Keratinocyte (primary cell): ENCODE measurements around the gene CKS1B. TPM values are rescaled to one million over a fixed set of nuclear protein-coding genes. Genes with fewer than 3 reads are reported as not detected.

ENCODE experiments used
- DNase-seq: peaks from one replicate; pipeline ENCODE4 v3.0.0-alpha.2; 2011; ENCODE audit warnings: low read depth, missing footprints, low spot score
- FAIRE-seq: peaks from 2 replicates; lab custom pipeline; 2011; peaks lifted over from hg19 to GRCh38; lab: Jason Lieb, UNC
- H2AFZ ChIP-seq: 2 replicates; pipeline ENCODE4 v1.6.0; 2012; ENCODE audit warnings: low read length, control low read depth, inconsistent platforms; ENCODE audit not compliant: control insufficient read depth
- H3K27ac ChIP-seq: 2 replicates; pipeline ENCODE4 v1.5.1; 2011; ENCODE audit warnings: low read length; ENCODE audit not compliant: control insufficient read depth, insufficient read depth
- H3K27me3 ChIP-seq: 3 replicates; pipeline ENCODE4 v1.6.0; 2011; ENCODE audit warnings: low read length; ENCODE audit not compliant: control insufficient read depth, insufficient read depth; ENCODE audit errors: extremely low read depth
- H3K36me3 ChIP-seq, 2 experiments: 2 replicates in 1 of 2; 3 replicates in 1 of 2; pipeline ENCODE4 v1.5.1; 2011; ENCODE audit warnings: low read length in 2 of 2, mild to moderate bottlenecking in 1 of 2; ENCODE audit not compliant: control insufficient read depth in 2 of 2, insufficient read depth in 2 of 2; ENCODE audit errors: extremely low read depth in 1 of 2
- H3K4me1 ChIP-seq: 3 replicates; pipeline ENCODE4 v1.5.1; 2011; ENCODE audit warnings: low read length; ENCODE audit not compliant: control insufficient read depth, insufficient read depth; ENCODE audit errors: extremely low read depth
- H3K4me2 ChIP-seq: 3 replicates; pipeline ENCODE4 v1.6.0; 2011; ENCODE audit warnings: low read depth, low read length; ENCODE audit not compliant: control insufficient read depth, insufficient read depth; ENCODE audit errors: extremely low read depth
- H3K4me3 ChIP-seq, 3 experiments: fragments of 200-600 bp in 1 of 3; sonication (generic) in 1 of 3; 2 replicates in 2 of 3; 3 replicates in 1 of 3; pipeline ENCODE4 v1.5.1; 2011 to 2016; ENCODE audit warnings: low read length in 3 of 3, mild to moderate bottlenecking in 3 of 3, control low read depth in 2 of 3, inconsistent platforms in 1 of 3, low read depth in 1 of 3, mixed read lengths in 1 of 3, mixed run types in 1 of 3, moderate library complexity in 1 of 3; ENCODE audit not compliant: control insufficient read depth in 2 of 3, insufficient read depth in 2 of 3; ENCODE audit errors: extremely low read depth in 1 of 3
- H3K79me2 ChIP-seq: 2 replicates; pipeline ENCODE4 v1.6.0; 2012; ENCODE audit warnings: low read length; ENCODE audit not compliant: control insufficient read depth, insufficient read depth
- H3K9ac ChIP-seq: 3 replicates; pipeline ENCODE4 v1.6.0; 2011; ENCODE audit warnings: low read length; ENCODE audit not compliant: control insufficient read depth, insufficient read depth; ENCODE audit errors: extremely low read depth
- H3K9me1 ChIP-seq: 3 replicates; pipeline ENCODE4 v1.6.0; 2011; ENCODE audit warnings: low read length; ENCODE audit not compliant: control insufficient read depth, insufficient read depth; ENCODE audit errors: extremely low read depth
- H3K9me3 ChIP-seq: 2 replicates; pipeline ENCODE4 v1.5.1; 2012; ENCODE audit warnings: low read depth, low read length; ENCODE audit not compliant: control insufficient read depth
- H4K20me1 ChIP-seq: 3 replicates; pipeline ENCODE4 v1.6.0; 2011; ENCODE audit warnings: low read length; ENCODE audit not compliant: control insufficient read depth, insufficient read depth; ENCODE audit errors: extremely low read depth
- EZH2 ChIP-seq: IDR thresholded peaks from one replicate; pipeline ENCODE4 v1.6.1; 2012; ENCODE audit warnings: inconsistent platforms, mild to moderate bottlenecking, low read length, moderate library complexity
- dilution Hi-C: fragments of 300-500 bp; cut with MboI; formaldehyde crosslinking; loops from one replicate; pipeline ENCODE4 v1.7.0; 2020; ENCODE audit warnings: low sequenced_read_pairs; ENCODE audit not compliant: extremely low pct_ligation_motif_present
- polyA plus RNA-seq, 5 experiments: library from polyadenylated mRNA; depleted of rRNA in 3 of 5; stranded (reverse) in 3 of 5; stranded (forward) in 1 of 5; unstranded in 1 of 5; fragments of >200 nt; gene quantifications; 1 replicate in 1 of 5; 2 replicates in 3 of 5; 3 replicates in 1 of 5; pipeline versions ENCODE4 v1.2.1 to v1.2.3, GENCODE V29; 2011 to 2012; ENCODE audit warnings: missing spikeins in 2 of 5, low read depth in 1 of 5, low replicate concordance in 1 of 5
- TF ChIP-seq, protein P1 (sequence below), 3 experiments: IDR thresholded peaks in 1 of 3; conservative IDR thresholded peaks in 1 of 3; optimal IDR thresholded peaks in 1 of 3; 2 replicates in 2 of 3; 3 replicates in 1 of 3; pipeline versions ENCODE3 to v1.5.1; 2011; ENCODE audit warnings: low read length in 3 of 3, mild to moderate bottlenecking in 3 of 3, moderate library complexity in 2 of 3, control low read depth in 1 of 3, inconsistent platforms in 1 of 3; ENCODE audit not compliant: insufficient read depth in 2 of 3; ENCODE audit errors: extremely low read depth in 1 of 3

Gene CKS1B
- polyA plus RNA-seq, 1 donor (not counting 4 experiments of a cell fraction or from before 2014, with no cell fraction given), result 300 TPM

DNA sequence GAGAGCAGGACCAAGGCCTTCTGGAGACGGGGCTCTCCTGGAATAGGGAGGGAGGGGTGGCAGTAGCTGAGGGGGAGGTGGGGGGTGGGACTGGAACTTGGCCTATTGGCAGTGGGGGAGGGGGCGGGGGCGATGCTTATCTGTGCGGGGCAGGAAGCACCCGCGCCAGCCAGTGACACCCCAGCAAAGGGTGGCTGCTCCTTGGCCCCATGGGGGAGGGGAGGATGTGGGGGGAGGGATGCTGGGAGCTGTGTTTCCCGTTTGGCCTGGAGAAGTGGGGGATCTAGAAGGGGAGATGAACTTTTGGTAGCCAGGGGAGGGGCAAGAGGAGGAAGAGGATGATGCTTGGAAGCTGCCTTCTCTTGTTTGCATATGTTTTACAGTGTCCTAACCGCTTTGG is 39.2 kb downstream of the CKS1B start:
- TF ChIP-seq, protein P1, sequence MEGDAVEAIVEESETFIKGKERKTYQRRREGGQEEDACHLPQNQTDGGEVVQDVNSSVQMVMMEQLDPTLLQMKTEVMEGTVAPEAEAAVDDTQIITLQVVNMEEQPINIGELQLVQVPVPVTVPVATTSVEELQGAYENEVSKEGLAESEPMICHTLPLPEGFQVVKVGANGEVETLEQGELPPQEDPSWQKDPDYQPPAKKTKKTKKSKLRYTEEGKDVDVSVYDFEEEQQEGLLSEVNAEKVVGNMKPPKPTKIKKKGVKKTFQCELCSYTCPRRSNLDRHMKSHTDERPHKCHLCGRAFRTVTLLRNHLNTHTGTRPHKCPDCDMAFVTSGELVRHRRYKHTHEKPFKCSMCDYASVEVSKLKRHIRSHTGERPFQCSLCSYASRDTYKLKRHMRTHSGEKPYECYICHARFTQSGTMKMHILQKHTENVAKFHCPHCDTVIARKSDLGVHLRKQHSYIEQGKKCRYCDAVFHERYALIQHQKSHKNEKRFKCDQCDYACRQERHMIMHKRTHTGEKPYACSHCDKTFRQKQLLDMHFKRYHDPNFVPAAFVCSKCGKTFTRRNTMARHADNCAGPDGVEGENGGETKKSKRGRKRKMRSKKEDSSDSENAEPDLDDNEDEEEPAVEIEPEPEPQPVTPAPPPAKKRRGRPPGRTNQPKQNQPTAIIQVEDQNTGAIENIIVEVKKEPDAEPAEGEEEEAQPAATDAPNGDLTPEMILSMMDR (optimal IDR thresholded peaks at IDR 0.05 in 1 of 3, IDR thresholded peaks at IDR 0.05 in 1 of 3, conservative IDR thresholded peaks at IDR 0.05 in 1 of 3; ENCODE audit: extremely low read depth in 1 of 3, insufficient read depth in 2 of 3, low read length in 3 of 3), result no peak
- no peak for TF ChIP-seq EZH2
- H3K4me1 ChIP-seq, result peaks cover 69% of the 10 kb centered on the region
- H3K36me3 ChIP-seq, result peaks cover 26 to 53% of the 10 kb centered on the region in 2 experiments
- H3K9me1 ChIP-seq, result no peaks in the 10 kb centered on the region
- H3K4me2 ChIP-seq, result no peak overlapping the region
- FAIRE-seq (no peak), DNase-seq (no peak)
- no peak overlapping the region for H3K27ac ChIP-seq
- H3K9me3 ChIP-seq, result no peaks in the 10 kb centered on the region
- peaks cover 28% of the 10 kb centered on the region for H3K79me2 ChIP-seq
- dilution Hi-C loops, result no loop called here
- no peaks in the 10 kb centered on the region for H3K27me3 ChIP-seq
- H3K4me3 ChIP-seq, result no peak overlapping the region
- H3K9ac ChIP-seq, result no peak overlapping the region
- no peak overlapping the region for H2AFZ ChIP-seq
- H4K20me1 ChIP-seq, result peaks cover 6% of the 10 kb centered on the region

DNA sequence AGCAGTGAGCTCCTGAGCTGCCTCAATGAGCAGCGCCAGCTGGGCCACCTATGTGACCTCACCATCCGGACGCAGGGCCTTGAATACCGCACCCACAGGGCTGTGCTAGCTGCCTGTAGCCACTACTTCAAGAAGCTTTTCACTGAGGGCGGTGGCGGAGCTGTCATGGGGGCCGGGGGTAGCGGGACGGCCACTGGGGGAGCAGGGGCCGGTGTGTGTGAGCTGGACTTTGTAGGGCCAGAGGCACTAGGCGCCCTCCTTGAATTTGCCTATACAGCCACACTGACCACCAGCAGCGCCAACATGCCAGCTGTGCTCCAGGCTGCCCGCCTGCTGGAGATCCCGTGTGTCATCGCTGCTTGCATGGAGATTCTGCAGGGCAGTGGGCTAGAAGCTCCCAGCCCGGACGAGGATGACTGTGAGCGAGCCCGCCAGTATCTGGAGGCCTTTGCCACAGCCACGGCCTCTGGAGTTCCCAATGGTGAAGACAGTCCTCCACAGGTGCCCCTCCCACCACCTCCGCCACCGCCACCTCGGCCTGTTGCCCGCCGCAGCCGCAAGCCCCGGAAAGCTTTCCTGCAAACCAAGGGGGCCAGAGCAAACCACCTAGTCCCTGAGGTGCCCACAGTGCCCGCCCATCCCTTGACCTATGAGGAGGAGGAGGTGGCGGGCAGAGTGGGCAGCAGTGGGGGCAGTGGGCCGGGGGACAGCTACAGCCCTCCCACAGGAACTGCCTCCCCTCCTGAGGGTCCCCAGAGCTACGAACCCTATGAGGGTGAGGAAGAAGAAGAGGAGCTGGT is 40.4 kb downstream of the CKS1B start:
- Histone ChIP-seq H3K36me3 (peaks cover 30 to 52% of the 10 kb centered on the region in 2 experiments), H3K79me2 (peaks cover 18% of the 10 kb centered on the region), H3K4me3 (no peak overlapping the region), H3K27ac (no peak overlapping the region), H4K20me1 (peaks cover 6% of the 10 kb centered on the region), H3K9me3 (no peaks in the 10 kb centered on the region), H3K4me2 (no peak overlapping the region), H3K9ac (no peak overlapping the region), H3K9me1 (no peaks in the 10 kb centered on the region), H3K27me3 (no peaks in the 10 kb centered on the region), H2AFZ (no peak overlapping the region), H3K4me1 (peaks cover 58% of the 10 kb centered on the region)
- TF ChIP-seq EZH2, result no peak
- TF ChIP-seq, protein P1 (optimal IDR thresholded peaks at IDR 0.05 in 1 of 3, IDR thresholded peaks at IDR 0.05 in 1 of 3, conservative IDR thresholded peaks at IDR 0.05 in 1 of 3; ENCODE audit: extremely low read depth in 1 of 3, insufficient read depth in 2 of 3, low read length in 3 of 3), result no peak
- FAIRE-seq (no peak), DNase-seq (no peak)
- dilution Hi-C loops, result no loop called here
